Thoracic aorta (tissue), 2 donors: Measurements from ENCODE around the gene ZBTB33. TPM values are rescaled to one million over a fixed set of nuclear protein-coding genes. Genes with fewer than 3 reads are reported as not detected.

Source experiments
- ATAC-seq: fragments of 150-250 bp; one replicate; pipeline ENCODE4 v1.8.0; 2017; ENCODE audit warnings: low read depth; ENCODE audit not compliant: insufficient number of reproducible peaks, low FRiP score
- DNase-seq: peaks from one replicate; pipeline ENCODE4 v3.0.0-alpha.2; 2020; ENCODE audit warnings: low spot score
- H3K27ac ChIP-seq, 2 donors: fragments of 200-600 bp; sonication (generic); 1 replicate in 1 of 2; 2 replicates in 1 of 2; pipeline ENCODE4 v1.5.1; 2016; ENCODE audit warnings: mild to moderate bottlenecking in 2 of 2, moderate library complexity in 2 of 2
- H3K27me3 ChIP-seq: fragments of 200-600 bp; sonication (generic); replicated peaks from 2 replicates; pipeline ENCODE4 v1.6.0; 2016; ENCODE audit warnings: mild to moderate bottlenecking; ENCODE audit not compliant: insufficient read depth
- H3K36me3 ChIP-seq: fragments of 200-600 bp; sonication (generic); one replicate; pipeline ENCODE4 v1.5.1; 2016
- H3K4me1 ChIP-seq, 2 donors: fragments of 200-600 bp; sonication (generic); 1 replicate in 1 of 2; 2 replicates in 1 of 2; pipeline versions ENCODE4 v1.5.1 to v1.6.0; 2016; ENCODE audit warnings: low read depth in 2 of 2, mild to moderate bottlenecking in 1 of 2; ENCODE audit not compliant: control insufficient read depth in 1 of 2
- H3K4me3 ChIP-seq: fragments of 200-600 bp; sonication (generic); 2 replicates; pipeline ENCODE4 v1.5.1; 2016; ENCODE audit warnings: mild to moderate bottlenecking
- H3K9me3 ChIP-seq: fragments of 200-600 bp; sonication (generic); 2 replicates; pipeline ENCODE4 v1.5.1; 2016
- total RNA-seq, 2 donors: library from RNA; depleted of rRNA; stranded (reverse); fragments of >200 nt; gene quantifications; one replicate each; pipeline versions ENCODE4 v1.1.0 to v1.2.3, GENCODE V29; 2016
- TF ChIP-seq, protein P1 (sequence below): fragments of 200-600 bp; sonication (generic); IDR thresholded peaks from one replicate; pipeline ENCODE4 v1.5.1; 2019; ENCODE audit warnings: antibody characterized with exemption

ZBTB33 gene, protein sequence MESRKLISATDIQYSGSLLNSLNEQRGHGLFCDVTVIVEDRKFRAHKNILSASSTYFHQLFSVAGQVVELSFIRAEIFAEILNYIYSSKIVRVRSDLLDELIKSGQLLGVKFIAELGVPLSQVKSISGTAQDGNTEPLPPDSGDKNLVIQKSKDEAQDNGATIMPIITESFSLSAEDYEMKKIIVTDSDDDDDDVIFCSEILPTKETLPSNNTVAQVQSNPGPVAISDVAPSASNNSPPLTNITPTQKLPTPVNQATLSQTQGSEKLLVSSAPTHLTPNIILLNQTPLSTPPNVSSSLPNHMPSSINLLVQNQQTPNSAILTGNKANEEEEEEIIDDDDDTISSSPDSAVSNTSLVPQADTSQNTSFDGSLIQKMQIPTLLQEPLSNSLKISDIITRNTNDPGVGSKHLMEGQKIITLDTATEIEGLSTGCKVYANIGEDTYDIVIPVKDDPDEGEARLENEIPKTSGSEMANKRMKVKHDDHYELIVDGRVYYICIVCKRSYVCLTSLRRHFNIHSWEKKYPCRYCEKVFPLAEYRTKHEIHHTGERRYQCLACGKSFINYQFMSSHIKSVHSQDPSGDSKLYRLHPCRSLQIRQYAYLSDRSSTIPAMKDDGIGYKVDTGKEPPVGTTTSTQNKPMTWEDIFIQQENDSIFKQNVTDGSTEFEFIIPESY
- 10 to 100 TPM in 1 of 2 donors, 1 to 10 TPM in 1; 6.4 to 15.4 TPM for total RNA-seq

DNA sequence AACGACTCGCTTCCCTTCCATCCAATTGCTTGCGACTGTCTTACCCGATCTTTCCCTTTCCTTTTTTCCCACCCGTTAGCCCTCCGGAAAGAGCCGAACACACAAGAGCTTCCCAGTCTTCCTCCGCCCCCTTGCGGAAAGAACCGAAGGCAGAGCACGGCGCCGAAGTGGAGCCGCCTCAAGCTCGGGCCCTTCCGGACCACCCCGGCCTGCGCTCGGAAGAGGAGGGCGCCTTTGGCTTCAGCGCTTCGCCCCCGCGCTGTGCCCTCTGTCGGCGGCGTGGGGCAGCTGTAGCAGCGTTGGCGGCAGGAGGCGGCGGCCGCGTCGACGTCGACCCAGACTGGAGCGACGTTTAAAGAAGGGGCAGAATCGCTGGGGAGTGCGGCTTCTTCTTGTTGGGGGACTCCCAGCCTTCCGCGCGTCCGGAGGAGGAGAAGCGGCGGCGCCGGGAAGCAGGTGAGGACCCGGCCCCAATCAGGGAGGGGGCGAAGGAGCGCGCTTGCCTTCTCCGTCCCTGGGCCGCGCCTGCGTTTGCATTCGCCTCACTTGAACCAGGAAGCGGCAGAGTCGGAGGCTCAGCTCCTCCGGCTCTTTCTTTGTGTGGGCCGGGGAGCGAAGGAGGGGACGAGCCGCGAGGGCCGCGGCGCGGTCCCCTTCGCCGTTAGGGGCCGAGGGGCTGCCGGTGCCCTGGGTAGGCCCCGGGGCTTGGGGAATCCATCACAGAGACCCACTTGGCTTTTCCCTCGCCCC, at the start of gene ZBTB33:
TSS of gene ZBTB33 (plus strand) at position 291 of the 750 bp plus-strand sequence. CDS start 2,604 bp downstream, outside the sequence.
- ATAC-seq (peak; percentile 98), DNase-seq (peak; percentile 67)
- peaks cover 3% of the 10 kb centered on the region for H3K36me3 ChIP-seq
- H3K27ac ChIP-seq: peak within 1 kb of the TSS; percentile 86 to 87
- no peaks in the 10 kb centered on the region for H3K27me3 ChIP-seq
- no peaks in the 10 kb centered on the region for H3K9me3 ChIP-seq
- no peaks in the 10 kb centered on the region for H3K4me1 ChIP-seq
- TF ChIP-seq, protein P1, sequence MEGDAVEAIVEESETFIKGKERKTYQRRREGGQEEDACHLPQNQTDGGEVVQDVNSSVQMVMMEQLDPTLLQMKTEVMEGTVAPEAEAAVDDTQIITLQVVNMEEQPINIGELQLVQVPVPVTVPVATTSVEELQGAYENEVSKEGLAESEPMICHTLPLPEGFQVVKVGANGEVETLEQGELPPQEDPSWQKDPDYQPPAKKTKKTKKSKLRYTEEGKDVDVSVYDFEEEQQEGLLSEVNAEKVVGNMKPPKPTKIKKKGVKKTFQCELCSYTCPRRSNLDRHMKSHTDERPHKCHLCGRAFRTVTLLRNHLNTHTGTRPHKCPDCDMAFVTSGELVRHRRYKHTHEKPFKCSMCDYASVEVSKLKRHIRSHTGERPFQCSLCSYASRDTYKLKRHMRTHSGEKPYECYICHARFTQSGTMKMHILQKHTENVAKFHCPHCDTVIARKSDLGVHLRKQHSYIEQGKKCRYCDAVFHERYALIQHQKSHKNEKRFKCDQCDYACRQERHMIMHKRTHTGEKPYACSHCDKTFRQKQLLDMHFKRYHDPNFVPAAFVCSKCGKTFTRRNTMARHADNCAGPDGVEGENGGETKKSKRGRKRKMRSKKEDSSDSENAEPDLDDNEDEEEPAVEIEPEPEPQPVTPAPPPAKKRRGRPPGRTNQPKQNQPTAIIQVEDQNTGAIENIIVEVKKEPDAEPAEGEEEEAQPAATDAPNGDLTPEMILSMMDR: peak; percentile 61
- H3K4me3 ChIP-seq: peak within 1 kb of the TSS; percentile 76

- Histone ChIP-seq H3K9me3 (no peaks in the 10 kb centered on the region), H3K4me3 (no peak overlapping the region), H3K4me1 (no peaks in the 10 kb centered on the region), H3K36me3 (no peaks in the 10 kb centered on the region), H3K27me3 (no peaks in the 10 kb centered on the region), H3K27ac (no peak overlapping the region)
- no peak for ATAC-seq
- no peak for DNase-seq
- TF ChIP-seq, protein P1: no peak
Observed at GRCh38 chrX:120200851-120201250, 49.8 kb upstream of the ZBTB33 start.

- Histone ChIP-seq H3K27ac (no peak overlapping the region), H3K36me3 (no peaks in the 10 kb centered on the region), H3K9me3 (no peaks in the 10 kb centered on the region), H3K27me3 (no peaks in the 10 kb centered on the region), H3K4me3 (no peak overlapping the region), H3K4me1 (no peaks in the 10 kb centered on the region)
- TF ChIP-seq, protein P1: no peak
- DNase-seq (no peak), ATAC-seq (no peak)
Observed at GRCh38 chrX:120205816-120206753, 44.5 kb upstream of the ZBTB33 start.

GRCh38 chrX:120207009-120207605, 43.5 kb upstream of the ZBTB33 start:
- Histone ChIP-seq H3K27me3 (no peaks in the 10 kb centered on the region), H3K4me3 (no peak overlapping the region), H3K9me3 (no peaks in the 10 kb centered on the region), H3K4me1 (no peaks in the 10 kb centered on the region), H3K36me3 (no peaks in the 10 kb centered on the region), H3K27ac (no peak overlapping the region)
- DNase-seq (no peak), ATAC-seq (no peak)
- TF ChIP-seq, protein P1: no peak
